K562 (cell line): Measurements from ENCODE around the gene LY6G6D. TPM values are rescaled to one million over a fixed set of nuclear protein-coding genes. Genes with fewer than 3 reads are reported as not detected.

Experiments
- ATAC-seq: fragments of 200-7000 bp; cut with Tn5 transposase; 3 replicates; pipeline ENCODE4 v1.9.1; 2020; ENCODE audit warnings: moderate library complexity
- BruUV-seq: library from RNA; stranded (reverse); fragments of 400-500 nt; replicated peaks from 2 replicates; lab custom pipeline; 2021; lab: Mats Ljungman, UMichigan
- CTCF ChIA-PET: fragments of 300-600 bp; formaldehyde crosslinking; extraction: SDS; loops from one replicate; lab custom pipeline; 2021; ENCODE audit warnings: low intra/inter-chr PET ratio; lab: Yijun Ruan, JAX
- POLR2A ChIA-PET: fragments of 300-600, 350-650 bp; sonication (Branson Sonifier 250); formaldehyde crosslinking; extraction: SDS; loops from one replicate; lab custom pipeline; 2021; ENCODE audit warnings: antibody characterized with exemption, inconsistent platforms; lab: Yijun Ruan, JAX
- DNase-seq, 4 experiments: peaks; one replicate each; pipeline versions ENCODE4 v3.0.0 to v3.0.0-alpha.2; 2011 to 2018; ENCODE audit warnings: low spot score in 3 of 4, mixed read lengths in 3 of 4; ENCODE audit errors: extremely low read depth in 1 of 4
- FAIRE-seq: peaks from 2 replicates; lab custom pipeline; 2011; peaks lifted over from hg19 to GRCh38; lab: Jason Lieb, UNC
- H2AFZ ChIP-seq: 2 replicates; pipeline ENCODE4 v1.6.0; 2011; ENCODE audit warnings: low read depth, low read length, control low read depth, inconsistent platforms
- H3K27ac ChIP-seq: fragments of 200-600 bp; 3 replicates; pipeline ENCODE4 v1.8.0; 2011; ENCODE audit warnings: low read depth, mild to moderate bottlenecking, control low read depth, inconsistent platforms, low read length, moderate library complexity, mixed read lengths; ENCODE audit errors: extremely low read depth
- H3K27me3 ChIP-seq, 2 experiments: fragments of 300-600 bp in 1 of 2; 2 replicates in 1 of 2; 3 replicates in 1 of 2; pipeline versions ENCODE4 v1.6.0 to v1.8.0; 2011; ENCODE audit warnings: inconsistent platforms in 2 of 2, low read length in 2 of 2, mild to moderate bottlenecking in 1 of 2, mixed read lengths in 1 of 2, moderate library complexity in 1 of 2; ENCODE audit not compliant: control insufficient read depth in 2 of 2, insufficient read depth in 2 of 2
- H3K36me3 ChIP-seq: fragments of 300-600 bp; 3 replicates; pipeline ENCODE4 v1.8.0; 2011; ENCODE audit warnings: mild to moderate bottlenecking, low read length, inconsistent platforms; ENCODE audit not compliant: control insufficient read depth, insufficient read depth
- H3K4me1 ChIP-seq, 2 experiments: fragments of 200-600 bp in 1 of 2; replicated peaks in 1 of 2; 2 replicates in 1 of 2; 3 replicates in 1 of 2; pipeline versions ENCODE4 v1.5.1 to v1.8.0; 2011; ENCODE audit warnings: inconsistent platforms in 2 of 2, low read length in 2 of 2, mild to moderate bottlenecking in 1 of 2, mixed read lengths in 1 of 2, moderate library complexity in 1 of 2; ENCODE audit not compliant: control insufficient read depth in 2 of 2, insufficient read depth in 2 of 2
- H3K4me2 ChIP-seq: 2 replicates; pipeline ENCODE4 v1.6.1; 2011; ENCODE audit warnings: low read length, control low read depth, inconsistent platforms, mixed read lengths; ENCODE audit not compliant: insufficient read depth
- H3K4me3 ChIP-seq: fragments of 200-600 bp; sonication (generic), shearing (Covaris generic); 2 replicates; pipeline ENCODE4 v1.5.1; 2016; ENCODE audit warnings: control low read depth, inconsistent platforms
- H3K79me2 ChIP-seq: fragments of 200-600 bp; 3 replicates; pipeline ENCODE4 v1.8.0; 2011; ENCODE audit warnings: low read length, inconsistent platforms; ENCODE audit not compliant: control insufficient read depth, insufficient read depth
- H3K9ac ChIP-seq, 2 experiments: 2 replicates each; pipeline versions ENCODE4 v1.6.0 to v1.6.1; 2011; ENCODE audit warnings: low read depth in 2 of 2, low read length in 2 of 2, control low read depth in 1 of 2, inconsistent platforms in 1 of 2, mild to moderate bottlenecking in 1 of 2, mixed read lengths in 1 of 2; ENCODE audit not compliant: insufficient read depth in 1 of 2
- H3K9me1 ChIP-seq: one replicate; pipeline ENCODE4 v1.6.0; 2011; ENCODE audit warnings: inconsistent platforms, mild to moderate bottlenecking, low read length, moderate library complexity; ENCODE audit not compliant: control insufficient read depth, insufficient read depth
- H3K9me3 ChIP-seq: replicated peaks from 2 replicates; pipeline ENCODE4 v1.5.1; 2011; ENCODE audit warnings: low read depth, low read length, inconsistent platforms; ENCODE audit not compliant: control insufficient read depth, insufficient read depth
- H4K20me1 ChIP-seq: replicated peaks from 2 replicates; pipeline ENCODE4 v1.6.1; 2011; ENCODE audit warnings: low read length, inconsistent platforms, mixed read lengths; ENCODE audit not compliant: control insufficient read depth, insufficient read depth
- CEBPG ChIP-seq, 3 experiments: fragments of 200-800 bp in 1 of 3; sonication (Bioruptor generic) in 1 of 3; sonication (generic) in 1 of 3; formaldehyde crosslinking in 1 of 3; IDR thresholded peaks in 2 of 3; conservative IDR thresholded peaks in 1 of 3; 2 replicates each; pipeline versions ENCODE4 v1.6.1 to v1.8.0; 2016 to 2022; ENCODE audit warnings: missing compliant biosample characterization in 2 of 3, missing genetic modification characterization in 2 of 3, mild to moderate bottlenecking in 1 of 3, missing genetic modification reagents in 1 of 3
- LCOR ChIP-seq: sonication (generic); formaldehyde crosslinking; IDR thresholded peaks from 2 replicates; pipeline ENCODE4 v1.8.0; 2022; ENCODE audit warnings: mild to moderate bottlenecking, missing genetic modification reagents
- POLR2G ChIP-seq: fragments of 200-400 bp; formaldehyde crosslinking; IDR thresholded peaks from 2 replicates; pipeline ENCODE4 v1.6.1; 2017; ENCODE audit warnings: low read depth, mild to moderate bottlenecking, antibody characterized with exemption, low read length, moderate library complexity
- RBBP5 ChIP-seq: fragments of 200-600 bp; sonication (generic); IDR thresholded peaks from 2 replicates; pipeline ENCODE4 v1.6.1; 2012; ENCODE audit warnings: borderline replicate concordance, mild to moderate bottlenecking, low read length, control low read depth, inconsistent platforms; ENCODE audit not compliant: insufficient read depth, poor library complexity, severe bottlenecking
- RBFOX2 ChIP-seq: fragments of 200-400 bp; formaldehyde crosslinking; IDR thresholded peaks from 2 replicates; pipeline ENCODE4 v1.6.1; 2017; ENCODE audit warnings: low read depth, mild to moderate bottlenecking, low read length, moderate library complexity
- SMARCC2 ChIP-seq: fragments of 450-650 bp; IDR thresholded peaks from 2 replicates; pipeline ENCODE4 v1.6.1; 2017; ENCODE audit warnings: antibody characterized with exemption, moderate library complexity, mild to moderate bottlenecking, low read depth
- ZFX ChIP-seq: sonication (generic); formaldehyde crosslinking; IDR thresholded peaks from 2 replicates; pipeline ENCODE4 v1.8.0; 2022; ENCODE audit warnings: mild to moderate bottlenecking, missing genetic modification reagents, moderate library complexity
- WGBS: fragments of 100-300 bp; shearing (Covaris generic); methylation state at CpG from one replicate; pipeline ENCODE4 v1.1.6; 2016; ENCODE audit warnings: low coverage, mixed read lengths; ENCODE audit not compliant: insufficient coverage; ENCODE audit errors: missing lambda C conversion rate; 5-methylcytosine and 5-hydroxymethylcytosine counted together
- in situ Hi-C: fragments of 300-500 bp; cut with MboI; formaldehyde crosslinking; loops from 4 replicates; pipeline ENCODE4 v1.15.0; 2018; ENCODE audit warnings: inconsistent platforms, mixed read lengths
- intact Hi-C: fragments of 100-400 bp; cut with micrococcal nuclease; formaldehyde crosslinking; loops from 2 replicates; pipeline ENCODE4 v1.14.2; 2022
- polyA plus RNA-seq, 8 experiments: library from polyadenylated mRNA; depleted of rRNA in 4 of 8; stranded (reverse) in 5 of 8; unstranded in 3 of 8; fragments of >200 nt; fragmentation: Nextera tagmentation in 2 of 8; fragmentation: Illumina TruSeq in 1 of 8; extraction: Ambion mirVana in 2 of 8; extraction: Trizol in 1 of 8; gene quantifications; 2 replicates each; pipeline versions ENCODE4 v1.2.1 to v1.2.3, GENCODE V29; 2011 to 2014; ENCODE audit warnings: inconsistent platforms in 1 of 8, missing spikeins in 1 of 8
- total RNA-seq, 7 experiments: library from RNA; depleted of rRNA in 6 of 7; stranded (reverse); fragments of >200 nt in 6 of 7; fragmentation: Illumina TruSeq in 2 of 7; extraction: Trizol in 2 of 7; gene quantifications; 2 replicates each; pipeline versions ENCODE4 v1.2.1 to v1.2.3, GENCODE V29; 2011 to 2021; ENCODE audit warnings: low replicate concordance in 1 of 7
- TF ChIP-seq, protein P1 (sequence below): sonication (generic); formaldehyde crosslinking; IDR thresholded peaks from 2 replicates; pipeline ENCODE4 v1.9.0; 2022; ENCODE audit warnings: mild to moderate bottlenecking, missing genetic modification reagents
- TF ChIP-seq, protein P2 (sequence below): fragments of 450-650 bp; IDR thresholded peaks from 2 replicates; pipeline ENCODE4 v1.6.1; 2017; ENCODE audit warnings: antibody characterized with exemption, mild to moderate bottlenecking
- TF ChIP-seq, protein P3 (sequence below): fragments of 450-650 bp; formaldehyde crosslinking; conservative IDR thresholded peaks from 2 replicates; pipeline ENCODE4 v1.4.0; 2022; ENCODE audit warnings: mild to moderate bottlenecking, missing genetic modification characterization

The LY6G6D gene
- total and polyA plus RNA-seq, 9 of the 15 experiments (the other 6 are each of a cell fraction or from before 2014, with no cell fraction given), result 0.30 to 0.38 TPM; not detected in 7

DNA sequence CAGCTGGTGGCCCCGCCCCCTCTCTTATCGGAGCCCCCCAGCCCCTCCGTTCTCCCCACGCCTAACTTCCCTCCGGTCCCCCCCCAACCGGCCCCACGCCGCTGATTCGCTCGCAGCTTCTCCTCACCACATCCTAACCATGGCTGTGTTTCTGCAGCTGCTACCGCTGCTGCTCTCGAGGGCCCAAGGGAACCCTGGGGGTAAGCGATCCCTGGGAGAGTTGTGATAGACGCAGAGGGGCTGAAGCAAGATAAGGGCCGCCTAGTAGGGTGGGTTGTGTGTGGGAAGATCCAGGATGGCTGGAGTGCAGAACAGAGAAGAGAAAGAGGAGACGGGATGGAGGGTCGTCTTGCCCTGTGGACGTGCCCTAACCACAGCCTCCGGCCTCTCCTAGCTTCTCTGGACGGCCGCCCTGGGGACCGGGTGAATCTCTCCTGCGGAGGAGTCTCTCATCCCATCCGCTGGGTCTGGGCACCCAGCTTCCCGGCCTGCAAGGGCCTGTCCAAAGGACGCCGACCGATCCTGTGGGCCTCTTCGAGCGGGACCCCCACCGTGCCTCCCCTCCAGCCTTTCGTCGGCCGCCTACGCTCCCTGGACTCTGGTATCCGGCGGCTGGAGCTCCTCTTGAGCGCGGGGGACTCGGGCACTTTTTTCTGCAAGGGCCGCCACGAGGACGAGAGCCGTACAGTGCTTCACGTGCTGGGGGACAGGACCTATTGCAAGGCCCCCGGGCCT is 8.3 kb downstream of the LY6G6D start, which contains the start of gene MPIG6B:
TSS of gene MPIG6B (plus strand) at position 129 of the 735 bp plus-strand sequence. CDS start at position 140, 11 bp downstream.
- Histone ChIP-seq H3K4me3 (no peak within 1 kb of the TSS), H3K36me3 (peaks cover 23% of the 10 kb centered on the region; the same call in 2 of the 3 replicates), H3K4me2 (peak within 1 kb of the TSS; percentile 2; the same call in 1 of the 2 replicates), H3K27me3 (no peaks in the 10 kb centered on the region), H2AFZ (peak within 1 kb of the TSS; percentile 44), H3K27ac (no peak within 1 kb of the TSS), H3K9me1 (peaks cover 5% of the 10 kb centered on the region), H3K9ac (peak within 1 kb of the TSS in 1 of 2 experiments; percentile 79; a peak in 2 of 4 replicates), H3K79me2 (no peaks in the 10 kb centered on the region), H3K4me1 (peaks cover 35 to 46% of the 10 kb centered on the region in 2 experiments), H4K20me1 (no peaks in the 10 kb centered on the region), H3K9me3 (no peaks in the 10 kb centered on the region)
- in situ Hi-C loops, result no loop called here
- WGBS, result 60% methylated on average over 46 of the region's 46 CpGs
- DNase-seq (peak in 2 of 4 experiments; percentile 58 to 71), ATAC-seq (peak; percentile 5; the same call in 2 of the 3 replicates), FAIRE-seq (no peak)
- CTCF ChIA-PET, result no interaction called here
- intact Hi-C loops, result no loop called here
- POLR2A ChIA-PET, result interaction anchor here (0.5 to 15.0 kb wide), 21 partner anchors 12 to 478 kb away, joined by 3 to 236 read pairs (median 4); partner anchors contain the start of genes ABHD16A, C6orf47, CLIC1 and CSNK2B
- BruUV-seq, result no TSS peak
- TF ChIP-seq RBBP5, result peak; percentile 13
- no peak for TF ChIP-seq SMARCC2
- TF ChIP-seq CEBPG (CRISPR knock-in tag; IDR thresholded peaks at IDR 0.05), result 0 out of 2 replicates have a peak, but pooled peaks have one; percentile 14
- no peak for TF ChIP-seq CEBPG (tag; conservative IDR thresholded peaks at IDR 0.05 in 1 of 2, IDR thresholded peaks at IDR 0.05 in 1 of 2)
- peak; percentile 75; the same call in 1 of the 2 replicates for TF ChIP-seq POLR2G
- TF ChIP-seq, protein P1, sequence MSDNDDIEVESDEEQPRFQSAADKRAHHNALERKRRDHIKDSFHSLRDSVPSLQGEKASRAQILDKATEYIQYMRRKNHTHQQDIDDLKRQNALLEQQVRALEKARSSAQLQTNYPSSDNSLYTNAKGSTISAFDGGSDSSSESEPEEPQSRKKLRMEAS (CRISPR knock-in tag), result peak; percentile 46; the same call in 1 of the 2 replicates
- 0 out of 2 replicates have a peak, but pooled peaks have one; percentile 43 for TF ChIP-seq ZFX (CRISPR knock-in tag)
- TF ChIP-seq, protein P2, sequence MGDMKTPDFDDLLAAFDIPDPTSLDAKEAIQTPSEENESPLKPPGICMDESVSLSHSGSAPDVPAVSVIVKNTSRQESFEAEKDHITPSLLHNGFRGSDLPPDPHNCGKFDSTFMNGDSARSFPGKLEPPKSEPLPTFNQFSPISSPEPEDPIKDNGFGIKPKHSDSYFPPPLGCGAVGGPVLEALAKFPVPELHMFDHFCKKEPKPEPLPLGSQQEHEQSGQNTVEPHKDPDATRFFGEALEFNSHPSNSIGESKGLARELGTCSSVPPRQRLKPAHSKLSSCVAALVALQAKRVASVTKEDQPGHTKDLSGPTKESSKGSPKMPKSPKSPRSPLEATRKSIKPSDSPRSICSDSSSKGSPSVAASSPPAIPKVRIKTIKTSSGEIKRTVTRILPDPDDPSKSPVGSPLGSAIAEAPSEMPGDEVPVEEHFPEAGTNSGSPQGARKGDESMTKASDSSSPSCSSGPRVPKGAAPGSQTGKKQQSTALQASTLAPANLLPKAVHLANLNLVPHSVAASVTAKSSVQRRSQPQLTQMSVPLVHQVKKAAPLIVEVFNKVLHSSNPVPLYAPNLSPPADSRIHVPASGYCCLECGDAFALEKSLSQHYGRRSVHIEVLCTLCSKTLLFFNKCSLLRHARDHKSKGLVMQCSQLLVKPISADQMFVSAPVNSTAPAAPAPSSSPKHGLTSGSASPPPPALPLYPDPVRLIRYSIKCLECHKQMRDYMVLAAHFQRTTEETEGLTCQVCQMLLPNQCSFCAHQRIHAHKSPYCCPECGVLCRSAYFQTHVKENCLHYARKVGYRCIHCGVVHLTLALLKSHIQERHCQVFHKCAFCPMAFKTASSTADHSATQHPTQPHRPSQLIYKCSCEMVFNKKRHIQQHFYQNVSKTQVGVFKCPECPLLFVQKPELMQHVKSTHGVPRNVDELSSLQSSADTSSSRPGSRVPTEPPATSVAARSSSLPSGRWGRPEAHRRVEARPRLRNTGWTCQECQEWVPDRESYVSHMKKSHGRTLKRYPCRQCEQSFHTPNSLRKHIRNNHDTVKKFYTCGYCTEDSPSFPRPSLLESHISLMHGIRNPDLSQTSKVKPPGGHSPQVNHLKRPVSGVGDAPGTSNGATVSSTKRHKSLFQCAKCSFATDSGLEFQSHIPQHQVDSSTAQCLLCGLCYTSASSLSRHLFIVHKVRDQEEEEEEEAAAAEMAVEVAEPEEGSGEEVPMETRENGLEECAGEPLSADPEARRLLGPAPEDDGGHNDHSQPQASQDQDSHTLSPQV, result no peak
- TF ChIP-seq, protein P3, sequence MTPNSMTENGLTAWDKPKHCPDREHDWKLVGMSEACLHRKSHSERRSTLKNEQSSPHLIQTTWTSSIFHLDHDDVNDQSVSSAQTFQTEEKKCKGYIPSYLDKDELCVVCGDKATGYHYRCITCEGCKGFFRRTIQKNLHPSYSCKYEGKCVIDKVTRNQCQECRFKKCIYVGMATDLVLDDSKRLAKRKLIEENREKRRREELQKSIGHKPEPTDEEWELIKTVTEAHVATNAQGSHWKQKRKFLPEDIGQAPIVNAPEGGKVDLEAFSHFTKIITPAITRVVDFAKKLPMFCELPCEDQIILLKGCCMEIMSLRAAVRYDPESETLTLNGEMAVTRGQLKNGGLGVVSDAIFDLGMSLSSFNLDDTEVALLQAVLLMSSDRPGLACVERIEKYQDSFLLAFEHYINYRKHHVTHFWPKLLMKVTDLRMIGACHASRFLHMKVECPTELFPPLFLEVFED (CRISPR knock-in tag), result peak; percentile 74; the same call in 1 of the 2 replicates
- TF ChIP-seq RBFOX2, result peak; percentile 59
- 0 out of 2 replicates have a peak, but pooled peaks have one; percentile 41 for TF ChIP-seq LCOR
